Stimulated activated CD8-positive, alpha-beta memory T cell treated with anti-CD3 and anti-CD28 coated beads, Interleukin-15, amount 100 ng/mL, for 4 hours (primary cell): ENCODE data around the gene ESAM.

Experiments used
- DNase-seq, 2 donors: peaks; one replicate each; pipeline ENCODE4 v3.0.0-alpha.2; 2020; ENCODE audit warnings: low read depth in 2 of 2

Gene ESAM

GRCh38 chr11:124729571-124729970 is 32.5 kb downstream of the ESAM start:
- DNase-seq = no peak

GRCh38 chr11:124728134-124728533 is 34.0 kb downstream of the ESAM start:
- DNase-seq = no peak

- DNase-seq = no peak
Measured at GRCh38 chr11:124727474-124727873, 34.6 kb downstream of the ESAM start.

GRCh38 chr11:124725719-124726105 is 36.4 kb downstream of the ESAM start:
- DNase-seq = no peak

GRCh38 chr11:124724979-124725718 is 36.9 kb downstream of the ESAM start:
- DNase-seq = no peak

- no peak for DNase-seq
Measured at GRCh38 chr11:124722176-124722575, 39.9 kb downstream of the ESAM start.

GRCh38 chr11:124719534-124719933 is 42.6 kb downstream of the ESAM start:
- no peak for DNase-seq

DNA sequence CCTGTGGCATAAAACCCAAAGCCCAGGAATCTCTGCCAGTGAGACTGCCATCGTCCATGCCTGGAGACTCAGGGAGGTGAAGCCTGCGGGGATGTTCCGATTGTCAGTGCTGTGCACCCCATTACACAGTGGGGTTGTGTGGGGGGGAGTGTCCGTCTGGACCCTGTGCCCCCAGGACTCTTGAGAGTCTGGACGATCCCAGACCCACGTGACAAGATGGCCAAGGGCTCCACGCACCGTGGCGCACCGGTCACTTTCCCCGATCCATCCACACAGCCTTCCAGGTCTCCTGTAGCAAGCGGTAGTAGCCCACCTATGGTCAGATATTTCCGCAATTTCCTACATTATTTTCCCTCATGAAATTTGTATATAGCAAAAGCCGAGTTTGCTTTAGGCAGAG is 43.3 kb downstream of the ESAM start:
- DNase-seq = no peak

GRCh38 chr11:124717786-124718651 is 44.1 kb downstream of the ESAM start:
- no peak for DNase-seq

DNA sequence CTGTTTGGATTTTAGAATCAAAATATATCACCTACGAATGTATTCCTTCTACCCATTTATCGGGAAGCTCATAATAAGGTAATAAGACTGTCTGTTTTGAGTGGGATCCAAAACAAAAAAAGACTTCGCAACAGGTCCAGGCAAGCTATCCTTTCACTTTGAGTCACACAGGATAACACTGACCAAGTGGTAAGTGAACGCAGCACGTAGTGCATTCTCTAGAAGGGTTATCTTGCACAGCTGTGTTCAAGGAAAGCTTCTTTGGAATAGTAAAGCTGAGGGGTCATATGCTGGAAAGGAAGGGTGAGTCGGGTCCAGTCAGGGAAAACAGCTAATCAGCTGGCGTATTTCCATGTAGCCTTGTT is 44.7 kb downstream of the ESAM start:
- DNase-seq = no peak

- DNase-seq = no peak
Measured at GRCh38 chr11:124716591-124716990, 45.5 kb downstream of the ESAM start.

GRCh38 chr11:124712392-124712791 is 49.7 kb downstream of the ESAM start:
- DNase-seq = no peak

- no peak for DNase-seq
Measured at GRCh38 chr11:124707829-124708228, 54.3 kb downstream of the ESAM start.
